SU-DHL-6 (cell line): ENCODE data around the gene CACNB1.

ENCODE experiments used
- H2AFZ ChIP-seq: fragments of 200-600 bp; sonication (generic); 2 replicates; pipeline ENCODE4 v1.6.1; 2014; ENCODE audit warnings: low read depth, mild to moderate bottlenecking, moderate library complexity, mixed read lengths, antibody characterized with exemption, low read length; ENCODE audit not compliant: severe bottlenecking
- H3F3A ChIP-seq: fragments of 200-600 bp; shearing (Covaris generic); 2 replicates; pipeline ENCODE4 v1.6.0; 2016; ENCODE audit warnings: antibody characterized with exemption, mild to moderate bottlenecking; ENCODE audit not compliant: insufficient read depth
- H3K27ac ChIP-seq: fragments of 200-600 bp; sonication (generic); 2 replicates; pipeline ENCODE4 v1.5.1; 2016; ENCODE audit warnings: low read depth, mild to moderate bottlenecking, low read length, moderate library complexity, mixed read lengths
- H3K27me3 ChIP-seq: fragments of 200-600 bp; sonication (generic), shearing (Covaris generic); 2 replicates; pipeline ENCODE4 v1.6.0; 2014; ENCODE audit warnings: mild to moderate bottlenecking, low read length
- H3K36me3 ChIP-seq: fragments of 200-600 bp; sonication (generic); 2 replicates; pipeline ENCODE4 v1.6.1; 2014; ENCODE audit warnings: mild to moderate bottlenecking, low read length, mixed read lengths
- H3K4me2 ChIP-seq: fragments of 300-600, 200-600 bp; shearing (Covaris generic), sonication (generic); 2 replicates; pipeline ENCODE4 v1.6.0; 2014; ENCODE audit warnings: low read length, low read depth, mild to moderate bottlenecking; ENCODE audit not compliant: poor library complexity, severe bottlenecking
- H3K4me3 ChIP-seq: fragments of 200-600 bp; sonication (generic); 2 replicates; pipeline ENCODE4 v1.5.1; 2014; ENCODE audit warnings: antibody characterized with exemption, low read length, mild to moderate bottlenecking, mixed read lengths; ENCODE audit not compliant: insufficient read depth, poor library complexity, severe bottlenecking
- H3K79me2 ChIP-seq: fragments of 200-600 bp; sonication (generic); 2 replicates; pipeline ENCODE4 v1.6.1; 2014; ENCODE audit warnings: mild to moderate bottlenecking, low read length, moderate library complexity; ENCODE audit not compliant: insufficient read depth
- H3K9ac ChIP-seq: fragments of 200-600 bp; sonication (generic); 2 replicates; pipeline ENCODE4 v1.7.0; 2014; ENCODE audit warnings: mild to moderate bottlenecking, low read length
- H3K9me2 ChIP-seq: fragments of 200-600 bp; sonication (generic); replicated peaks from 2 replicates; pipeline ENCODE4 v1.6.1; 2014; ENCODE audit warnings: low read length; ENCODE audit not compliant: insufficient read depth
- H3K9me3 ChIP-seq: fragments of 200-600 bp; sonication (generic); 2 replicates; pipeline ENCODE4 v1.6.1; 2014; ENCODE audit warnings: low read length, mixed read lengths; ENCODE audit not compliant: insufficient read depth
- H4K20me1 ChIP-seq: fragments of 200-600 bp; sonication (generic); 2 replicates; pipeline ENCODE4 v1.6.1; 2014; ENCODE audit warnings: low read depth, mild to moderate bottlenecking, antibody characterized with exemption, low read length, moderate library complexity, mixed read lengths
- EZH2phosphoT487 ChIP-seq: fragments of 200-600 bp; sonication (generic), shearing (Covaris generic); conservative IDR thresholded peaks from 2 replicates; pipeline ENCODE4 v1.6.1; 2018; ENCODE audit warnings: mild to moderate bottlenecking, antibody characterized with exemption, low read length, moderate library complexity, mixed read lengths
- TF ChIP-seq, protein P1 (sequence below): fragments of 200-600 bp; sonication (generic); IDR thresholded peaks from one replicate; pipeline ENCODE4 v1.5.1; 2017; ENCODE audit warnings: antibody characterized with exemption, mild to moderate bottlenecking, low read length, moderate library complexity; ENCODE audit not compliant: insufficient read depth, poor library complexity, severe bottlenecking

CACNB1 gene

DNA sequence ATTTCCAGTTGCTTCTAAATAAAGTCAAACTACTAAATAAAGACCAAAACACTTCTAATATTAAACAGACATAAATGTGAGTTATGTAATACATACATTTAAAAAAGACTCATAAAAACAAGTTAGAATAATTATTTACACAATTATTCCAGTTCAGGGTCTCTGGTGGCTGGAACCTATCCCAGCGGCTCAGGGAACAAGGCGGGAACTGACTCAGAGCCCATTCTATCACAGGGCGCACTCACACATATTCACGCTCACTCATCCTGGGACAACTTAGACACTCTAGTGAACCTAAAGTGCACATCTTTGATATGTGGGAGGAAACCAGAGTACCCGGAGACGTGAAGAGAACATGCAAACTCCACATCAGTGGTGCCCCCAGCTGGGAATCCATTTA lies 71.0 kb downstream of the CACNB1 start:
- Histone ChIP-seq H3K9ac (no peak overlapping the region), H3K36me3 (no peaks in the 10 kb centered on the region), H3K27ac (no peak overlapping the region), H3K9me3 (no peaks in the 10 kb centered on the region), H3K9me2 (no peaks in the 10 kb centered on the region), H3K4me2 (no peak overlapping the region), H3K27me3 (no peaks in the 10 kb centered on the region), H3K4me3 (no peak overlapping the region), H4K20me1 (no peaks in the 10 kb centered on the region), H3F3A (no peaks in the 10 kb centered on the region), H3K79me2 (no peaks in the 10 kb centered on the region), H2AFZ (no peak overlapping the region)
- TF ChIP-seq, protein P1, sequence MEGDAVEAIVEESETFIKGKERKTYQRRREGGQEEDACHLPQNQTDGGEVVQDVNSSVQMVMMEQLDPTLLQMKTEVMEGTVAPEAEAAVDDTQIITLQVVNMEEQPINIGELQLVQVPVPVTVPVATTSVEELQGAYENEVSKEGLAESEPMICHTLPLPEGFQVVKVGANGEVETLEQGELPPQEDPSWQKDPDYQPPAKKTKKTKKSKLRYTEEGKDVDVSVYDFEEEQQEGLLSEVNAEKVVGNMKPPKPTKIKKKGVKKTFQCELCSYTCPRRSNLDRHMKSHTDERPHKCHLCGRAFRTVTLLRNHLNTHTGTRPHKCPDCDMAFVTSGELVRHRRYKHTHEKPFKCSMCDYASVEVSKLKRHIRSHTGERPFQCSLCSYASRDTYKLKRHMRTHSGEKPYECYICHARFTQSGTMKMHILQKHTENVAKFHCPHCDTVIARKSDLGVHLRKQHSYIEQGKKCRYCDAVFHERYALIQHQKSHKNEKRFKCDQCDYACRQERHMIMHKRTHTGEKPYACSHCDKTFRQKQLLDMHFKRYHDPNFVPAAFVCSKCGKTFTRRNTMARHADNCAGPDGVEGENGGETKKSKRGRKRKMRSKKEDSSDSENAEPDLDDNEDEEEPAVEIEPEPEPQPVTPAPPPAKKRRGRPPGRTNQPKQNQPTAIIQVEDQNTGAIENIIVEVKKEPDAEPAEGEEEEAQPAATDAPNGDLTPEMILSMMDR, result no peak
- no peak for TF ChIP-seq EZH2phosphoT487

DNA sequence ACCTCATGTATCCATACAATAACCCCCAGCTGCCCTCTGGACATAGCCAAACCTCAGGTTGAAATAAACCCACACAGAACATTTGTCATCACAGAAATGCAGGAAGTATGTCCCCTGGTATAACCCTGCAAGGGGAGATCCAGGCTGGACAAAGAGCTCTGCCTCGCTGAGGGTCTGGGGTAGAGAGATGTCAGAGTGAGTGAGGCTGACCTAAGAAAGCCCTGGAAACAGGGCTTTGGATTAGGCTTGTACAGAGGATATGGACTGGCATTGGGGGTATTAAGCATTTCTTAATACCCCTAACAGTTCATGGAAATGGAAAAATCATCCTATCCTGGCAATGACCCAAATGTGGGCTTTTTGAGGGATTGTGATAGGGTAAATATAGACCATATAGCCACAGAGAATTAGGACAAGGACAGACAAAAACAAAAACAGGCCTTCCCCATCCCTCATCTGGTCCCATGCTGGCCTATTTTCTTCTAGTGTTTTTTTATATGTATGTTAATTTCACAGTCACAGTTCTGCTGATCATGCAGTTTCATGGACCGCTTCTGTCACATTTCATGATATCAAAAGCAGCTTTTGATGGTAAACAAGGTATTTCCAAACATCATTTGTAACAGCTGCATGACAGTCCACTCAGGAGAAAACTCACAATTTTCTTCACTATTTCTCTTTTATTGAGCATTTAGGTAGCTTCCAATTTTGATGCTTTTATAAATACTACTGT lies 72.2 kb downstream of the CACNB1 start:
- H3K79me2 ChIP-seq, result no peaks in the 10 kb centered on the region
- no peak overlapping the region for H3K9ac ChIP-seq
- no peaks in the 10 kb centered on the region for H3K9me2 ChIP-seq
- H3K27ac ChIP-seq, result no peak overlapping the region
- no peaks in the 10 kb centered on the region for H3K9me3 ChIP-seq
- H2AFZ ChIP-seq, result no peak overlapping the region
- H3K36me3 ChIP-seq, result no peaks in the 10 kb centered on the region
- H4K20me1 ChIP-seq, result no peaks in the 10 kb centered on the region
- H3K27me3 ChIP-seq, result no peaks in the 10 kb centered on the region
- no peak for TF ChIP-seq EZH2phosphoT487
- TF ChIP-seq, protein P1, result no peak
- no peak overlapping the region for H3K4me3 ChIP-seq
- H3F3A ChIP-seq, result no peaks in the 10 kb centered on the region
- no peak overlapping the region for H3K4me2 ChIP-seq

DNA sequence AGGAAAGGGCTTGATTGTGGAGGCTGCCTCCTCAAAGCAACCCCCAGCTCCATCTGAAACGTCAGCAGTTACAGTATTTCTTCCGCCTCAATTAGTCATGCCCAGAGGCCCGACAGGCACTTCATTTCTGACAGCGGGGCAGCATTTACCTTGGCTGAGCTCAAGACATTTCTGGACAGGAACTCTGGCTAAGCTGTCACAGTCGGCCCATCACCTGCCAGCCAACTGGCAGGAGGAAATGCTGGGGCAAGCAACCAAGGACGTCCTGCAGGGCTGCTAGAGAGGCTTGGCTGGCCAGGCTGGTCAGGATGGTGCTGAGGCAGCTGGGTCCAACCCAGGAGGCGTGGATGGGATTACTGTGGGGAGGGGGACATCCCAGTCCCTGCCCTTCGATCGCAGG lies 73.8 kb downstream of the CACNB1 start:
- Histone ChIP-seq H3K27me3 (no peaks in the 10 kb centered on the region), H4K20me1 (no peaks in the 10 kb centered on the region), H3K4me3 (no peak overlapping the region), H3K9ac (no peak overlapping the region), H3F3A (no peaks in the 10 kb centered on the region), H3K79me2 (no peaks in the 10 kb centered on the region), H3K27ac (no peak overlapping the region), H3K36me3 (no peaks in the 10 kb centered on the region), H2AFZ (no peak overlapping the region), H3K4me2 (no peak overlapping the region), H3K9me2 (no peaks in the 10 kb centered on the region), H3K9me3 (no peaks in the 10 kb centered on the region)
- TF ChIP-seq, protein P1, result no peak
- no peak for TF ChIP-seq EZH2phosphoT487
